ENCODE data around the gene SH3GL1.

The SH3GL1 gene

GRCh38 chr19:4367336-4367723, 33.0 kb downstream of the SH3GL1 start:
- no peak overlapping the region for H3K4me3 ChIP-seq (replicated peaks; ENCODE audit: low read depth, low read length)
- no peak for DNase-seq (ENCODE audit: extremely low read depth, low read depth)
- TF ChIP-seq, protein P1, sequence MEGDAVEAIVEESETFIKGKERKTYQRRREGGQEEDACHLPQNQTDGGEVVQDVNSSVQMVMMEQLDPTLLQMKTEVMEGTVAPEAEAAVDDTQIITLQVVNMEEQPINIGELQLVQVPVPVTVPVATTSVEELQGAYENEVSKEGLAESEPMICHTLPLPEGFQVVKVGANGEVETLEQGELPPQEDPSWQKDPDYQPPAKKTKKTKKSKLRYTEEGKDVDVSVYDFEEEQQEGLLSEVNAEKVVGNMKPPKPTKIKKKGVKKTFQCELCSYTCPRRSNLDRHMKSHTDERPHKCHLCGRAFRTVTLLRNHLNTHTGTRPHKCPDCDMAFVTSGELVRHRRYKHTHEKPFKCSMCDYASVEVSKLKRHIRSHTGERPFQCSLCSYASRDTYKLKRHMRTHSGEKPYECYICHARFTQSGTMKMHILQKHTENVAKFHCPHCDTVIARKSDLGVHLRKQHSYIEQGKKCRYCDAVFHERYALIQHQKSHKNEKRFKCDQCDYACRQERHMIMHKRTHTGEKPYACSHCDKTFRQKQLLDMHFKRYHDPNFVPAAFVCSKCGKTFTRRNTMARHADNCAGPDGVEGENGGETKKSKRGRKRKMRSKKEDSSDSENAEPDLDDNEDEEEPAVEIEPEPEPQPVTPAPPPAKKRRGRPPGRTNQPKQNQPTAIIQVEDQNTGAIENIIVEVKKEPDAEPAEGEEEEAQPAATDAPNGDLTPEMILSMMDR (IDR thresholded peaks at IDR 0.05; ENCODE audit: low read depth, low read length, missing control alignments): no peak

DNA sequence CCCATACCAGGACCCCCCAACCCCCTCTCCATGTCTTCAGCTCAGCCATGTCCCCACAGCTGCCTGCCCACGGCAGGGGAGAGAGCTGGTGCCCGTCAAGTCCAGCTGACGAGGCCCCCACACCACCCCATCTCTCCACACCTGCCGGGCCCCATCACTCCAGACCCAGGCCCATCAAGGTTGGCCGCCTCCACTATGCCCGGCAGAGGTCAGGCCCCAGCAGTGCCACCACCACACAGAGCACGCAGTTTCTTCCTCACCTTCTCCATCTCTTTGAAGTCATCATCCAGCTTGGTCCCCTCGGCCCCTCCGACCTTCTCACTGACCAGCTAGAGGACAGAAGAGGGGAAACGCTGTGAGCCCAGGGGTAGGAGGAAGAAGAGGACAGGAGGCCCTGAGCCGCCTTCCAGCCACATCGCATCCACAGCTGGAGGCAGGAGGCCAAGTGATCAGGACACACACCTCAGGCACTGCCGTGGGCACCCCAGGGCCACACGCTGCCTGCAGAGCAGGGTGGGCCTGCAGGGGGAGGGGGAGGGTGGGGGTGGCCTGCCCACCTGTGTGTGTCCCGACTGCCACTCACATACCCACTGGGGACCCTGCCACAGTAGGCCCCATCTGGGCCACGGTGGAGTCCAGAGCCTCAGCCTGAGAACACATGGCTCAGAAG, 33.5 kb downstream of the SH3GL1 start:
- TF ChIP-seq, protein P1 (IDR thresholded peaks at IDR 0.05; ENCODE audit: low read depth, low read length, missing control alignments): no peak
- H3K4me3 ChIP-seq (replicated peaks; ENCODE audit: low read depth, low read length): no peak overlapping the region
- no peak for DNase-seq (ENCODE audit: extremely low read depth, low read depth)

DNA sequence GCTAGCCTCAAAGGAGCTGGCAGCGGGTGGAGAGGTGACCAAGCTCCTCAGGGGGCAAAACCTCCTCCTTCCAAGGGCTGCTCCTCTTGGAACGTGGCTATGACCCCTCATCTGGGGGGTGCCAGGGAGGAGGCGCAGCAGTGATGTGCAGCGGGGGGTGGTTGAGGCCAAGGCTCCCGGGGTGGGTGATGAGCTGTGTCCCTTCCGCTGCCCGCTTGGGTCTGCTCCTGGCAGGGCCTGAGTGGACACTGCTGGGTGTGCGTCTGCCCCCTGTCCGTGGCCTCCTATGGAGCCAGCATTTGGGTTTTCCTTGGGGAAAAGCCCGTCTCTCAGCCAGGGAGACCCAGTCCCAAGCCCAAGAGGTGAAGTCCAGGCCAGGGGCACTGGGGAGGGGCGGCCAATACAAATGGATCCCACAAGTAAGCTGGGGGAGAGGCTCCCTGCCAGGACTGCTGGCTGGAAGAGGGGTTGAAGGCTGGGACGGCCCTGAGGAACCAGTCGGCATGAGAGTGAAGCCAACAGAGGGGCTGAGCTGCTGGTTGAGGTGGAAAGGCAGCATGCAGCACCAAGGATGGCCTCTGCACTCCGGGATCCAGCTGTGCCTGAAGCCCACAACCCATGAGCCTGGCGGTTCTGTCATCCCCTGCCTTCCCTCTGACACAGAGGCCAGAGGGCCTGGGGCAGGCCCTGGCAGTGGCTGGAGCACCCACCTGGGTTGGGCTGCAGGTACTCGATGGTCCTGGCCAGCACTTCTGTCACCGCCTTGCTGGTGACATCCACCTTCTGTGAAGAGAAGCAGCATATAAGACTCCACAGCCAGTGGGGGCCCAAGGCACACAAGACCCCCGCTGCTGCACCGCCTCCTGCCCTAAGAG, 34.3 kb downstream of the SH3GL1 start:
- DNase-seq (ENCODE audit: extremely low read depth, low read depth): no peak
- TF ChIP-seq, protein P1 (IDR thresholded peaks at IDR 0.05; ENCODE audit: low read depth, low read length, missing control alignments): no peak
- H3K4me3 ChIP-seq (replicated peaks; ENCODE audit: low read depth, low read length): no peak overlapping the region

DNA sequence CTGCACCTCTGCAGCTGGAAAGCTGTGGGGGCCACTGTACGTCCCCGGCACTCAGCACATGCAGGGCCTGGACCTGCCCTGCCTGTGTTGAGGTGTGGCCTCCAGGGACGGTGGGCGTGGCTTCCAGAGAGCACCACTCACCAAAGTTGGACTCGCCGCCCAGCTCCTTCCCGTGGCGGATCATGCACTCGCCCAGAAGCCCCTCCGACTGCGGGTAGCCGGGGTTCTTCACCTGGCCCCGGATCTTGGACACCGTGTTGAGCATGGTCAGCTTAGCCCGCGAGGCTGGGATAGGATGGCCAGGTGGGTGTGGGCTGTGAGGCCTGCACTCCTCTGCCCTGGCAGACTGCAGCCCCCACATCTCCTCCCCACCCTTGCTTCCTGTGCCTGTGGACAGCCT, 35.0 kb downstream of the SH3GL1 start:
- TF ChIP-seq, protein P1 (IDR thresholded peaks at IDR 0.05; ENCODE audit: low read depth, low read length, missing control alignments): no peak
- DNase-seq (ENCODE audit: extremely low read depth, low read depth): no peak
- H3K4me3 ChIP-seq (replicated peaks; ENCODE audit: low read depth, low read length): no peak overlapping the region

- H3K4me3 ChIP-seq (replicated peaks; ENCODE audit: low read depth, low read length): no peak overlapping the region
- no peak for DNase-seq (ENCODE audit: extremely low read depth, low read depth)
- TF ChIP-seq, protein P1 (IDR thresholded peaks at IDR 0.05; ENCODE audit: low read depth, low read length, missing control alignments): no peak
Measured at GRCh38 chr19:4363571-4364304, 36.6 kb downstream of the SH3GL1 start.

- no peak for DNase-seq (ENCODE audit: extremely low read depth, low read depth)
- no peak overlapping the region for H3K4me3 ChIP-seq (replicated peaks; ENCODE audit: low read depth, low read length)
- TF ChIP-seq, protein P1 (IDR thresholded peaks at IDR 0.05; ENCODE audit: low read depth, low read length, missing control alignments): peak; percentile 25
Measured at GRCh38 chr19:4362831-4363545, 37.4 kb downstream of the SH3GL1 start.

Data from HFF-Myc (cell line).